NCI-H1048 (cell line): Measurements from ENCODE around the gene IMMP2L.

Source experiments
- DNase-seq: peaks from one replicate; lab custom pipeline; 2025; lab: John Stamatoyannopoulos, UW

Gene IMMP2L

GRCh38 chr7:110803602-110804143 is 758.6 kb downstream of the IMMP2L start:
- DNase-seq, result no peak

- no peak for DNase-seq
Observed at GRCh38 chr7:110801502-110801901, 760.8 kb downstream of the IMMP2L start.

GRCh38 chr7:110800984-110801383 is 761.3 kb downstream of the IMMP2L start:
- no peak for DNase-seq

- no peak for DNase-seq
Observed at GRCh38 chr7:110797656-110798055, 764.6 kb downstream of the IMMP2L start.

GRCh38 chr7:110790992-110791391 is 771.3 kb downstream of the IMMP2L start:
- no peak for DNase-seq

- peak; percentile 13 for DNase-seq
Observed at GRCh38 chr7:110786328-110786965, 775.8 kb downstream of the IMMP2L start.

GRCh38 chr7:110784749-110785148 is 777.5 kb downstream of the IMMP2L start:
- no peak for DNase-seq

- DNase-seq, result no peak
Observed at GRCh38 chr7:110780712-110781111, 781.6 kb downstream of the IMMP2L start.

- no peak for DNase-seq
Observed at GRCh38 chr7:110779339-110779738, 783.0 kb downstream of the IMMP2L start.

- DNase-seq, result no peak
Observed at GRCh38 chr7:110775046-110775445, 787.2 kb downstream of the IMMP2L start.

GRCh38 chr7:110774071-110774470 is 788.2 kb downstream of the IMMP2L start:
- peak; percentile 20 for DNase-seq

GRCh38 chr7:110772615-110773014 is 789.7 kb downstream of the IMMP2L start:
- DNase-seq, result no peak

- no peak for DNase-seq
Observed at GRCh38 chr7:110771717-110772116, 790.6 kb downstream of the IMMP2L start.

GRCh38 chr7:110767550-110768110 is 794.7 kb downstream of the IMMP2L start:
- DNase-seq, result no peak

GRCh38 chr7:110766864-110767263 is 795.4 kb downstream of the IMMP2L start:
- peak; percentile 81 for DNase-seq

GRCh38 chr7:110764852-110765251 is 797.4 kb downstream of the IMMP2L start:
- no peak for DNase-seq

GRCh38 chr7:110762546-110763225 is 799.6 kb downstream of the IMMP2L start:
- DNase-seq, result no peak

- no peak for DNase-seq
Observed at GRCh38 chr7:110760341-110760740, 802.0 kb downstream of the IMMP2L start.

- no peak for DNase-seq
Observed at GRCh38 chr7:110759069-110759468, 803.2 kb downstream of the IMMP2L start.

GRCh38 chr7:110754649-110755048 is 807.6 kb downstream of the IMMP2L start:
- DNase-seq, result no peak

- DNase-seq, result no peak
Observed at GRCh38 chr7:110750931-110751605, 811.2 kb downstream of the IMMP2L start.

- no peak for DNase-seq
Observed at GRCh38 chr7:110733221-110733620, 829.1 kb downstream of the IMMP2L start.

- no peak for DNase-seq
Observed at GRCh38 chr7:110724811-110725210, 837.5 kb downstream of the IMMP2L start.
